CD4-positive, alpha-beta T cell (primary cell): Measurements from ENCODE around the gene TCIRG1. TPM values are rescaled to one million over a fixed set of nuclear protein-coding genes. Genes with fewer than 3 reads are reported as not detected.

Experiments
- ATAC-seq: fragments of 200-7000 bp; cut with Tn5 transposase; one replicate; pipeline ENCODE4 v1.10.0; 2022; ENCODE audit warnings: mild to moderate bottlenecking; ENCODE audit not compliant: poor library complexity
- CTCF ChIA-PET: fragments of 350-600 bp; sonication (Branson Sonifier 250); formaldehyde crosslinking; loops from one replicate; lab custom pipeline; 2021; ENCODE audit warnings: antibody characterized with exemption, inconsistent platforms; lab: Charles Lee
- POLR2A ChIA-PET: fragments of 350-600 bp; sonication (Branson Sonifier 250); formaldehyde crosslinking; loops from one replicate; lab custom pipeline; 2021; ENCODE audit warnings: antibody characterized with exemption, inconsistent platforms; lab: Charles Lee
- DNase-seq, 14 experiments: peaks; one replicate each; pipeline ENCODE4 v3.0.0-alpha.2; 2013 to 2020; ENCODE audit warnings: mixed read lengths in 2 of 14
- H3K27ac ChIP-seq, 2 donors: one replicate each; pipeline versions ENCODE4 v1.5.1 to v1.7.0; 2013; ENCODE audit warnings: low read length in 2 of 2, low read depth in 1 of 2, mild to moderate bottlenecking in 1 of 2
- H3K27me3 ChIP-seq, 2 experiments: 1 replicate in 1 of 2; 2 replicates in 1 of 2; pipeline versions ENCODE4 v1.6.1 to v1.7.0; 2013; ENCODE audit warnings: low read length in 2 of 2, control low read depth in 1 of 2, mild to moderate bottlenecking in 1 of 2, moderate library complexity in 1 of 2; ENCODE audit not compliant: insufficient read depth in 2 of 2, control insufficient read depth in 1 of 2
- H3K36me3 ChIP-seq: one replicate; pipeline ENCODE4 v1.6.1; 2013; ENCODE audit warnings: low read length, control low read depth; ENCODE audit not compliant: insufficient read depth
- H3K4me1 ChIP-seq: one replicate; pipeline ENCODE4 v1.6.1; 2013; ENCODE audit warnings: low read length, control low read depth; ENCODE audit not compliant: insufficient read depth
- H3K4me3 ChIP-seq: one replicate; pipeline ENCODE4 v1.5.1; 2013; ENCODE audit warnings: mild to moderate bottlenecking, low read length, moderate library complexity
- H3K9me3 ChIP-seq, 2 experiments: 1 replicate in 1 of 2; 2 replicates in 1 of 2; pipeline versions ENCODE4 v1.6.1 to v1.7.0; 2013; ENCODE audit warnings: low read length in 2 of 2, mild to moderate bottlenecking in 2 of 2, control low read depth in 1 of 2, moderate library complexity in 1 of 2; ENCODE audit not compliant: control insufficient read depth in 1 of 2, insufficient read depth in 1 of 2
- H3K27ac Mint-ChIP-seq: one replicate; pipeline ENCODE4 v1.8.0; 2020; ENCODE audit warnings: mixed read lengths
- H3K27me3 Mint-ChIP-seq: one replicate; pipeline ENCODE4 v1.8.0; 2021; ENCODE audit warnings: mixed read lengths
- H3K36me3 Mint-ChIP-seq: one replicate; pipeline ENCODE4 v1.8.0; 2021; ENCODE audit warnings: low read depth, mixed read lengths
- H3K4me1 Mint-ChIP-seq: one replicate; pipeline ENCODE4 v1.8.0; 2021; ENCODE audit warnings: low read depth, mixed read lengths
- H3K4me3 Mint-ChIP-seq: one replicate; pipeline ENCODE4 v1.8.0; 2020; ENCODE audit warnings: mild to moderate bottlenecking, mixed read lengths
- H3K9me3 Mint-ChIP-seq: one replicate; pipeline ENCODE4 v1.8.0; 2020; ENCODE audit warnings: mixed read lengths
- intact Hi-C, 2 experiments: fragments of 100-400 bp; cut with DNase I in 1 of 2; cut with micrococcal nuclease in 1 of 2; formaldehyde crosslinking; loops; one replicate each; pipeline versions ENCODE4 v1.15.1 to v1.9.0; 2023 to 2025; cut with DNase I, micrococcal nuclease
- total RNA-seq, 174 experiments: library from RNA in 2 of 174; stranded (reverse) in 2 of 174; gene quantifications; one replicate each; pipeline ENCODE4 v1.2.3 and lab custom pipeline; 2021 to 2026
- TF ChIP-seq, protein P1 (sequence below): fragments of 200-600 bp; IDR thresholded peaks from one replicate; pipeline ENCODE4 v1.8.0; 2022; ENCODE audit warnings: antibody characterized with exemption, mild to moderate bottlenecking

Gene TCIRG1
- total RNA-seq, 2 experiments from 2014 or later = 202 to 207 TPM

DNA sequence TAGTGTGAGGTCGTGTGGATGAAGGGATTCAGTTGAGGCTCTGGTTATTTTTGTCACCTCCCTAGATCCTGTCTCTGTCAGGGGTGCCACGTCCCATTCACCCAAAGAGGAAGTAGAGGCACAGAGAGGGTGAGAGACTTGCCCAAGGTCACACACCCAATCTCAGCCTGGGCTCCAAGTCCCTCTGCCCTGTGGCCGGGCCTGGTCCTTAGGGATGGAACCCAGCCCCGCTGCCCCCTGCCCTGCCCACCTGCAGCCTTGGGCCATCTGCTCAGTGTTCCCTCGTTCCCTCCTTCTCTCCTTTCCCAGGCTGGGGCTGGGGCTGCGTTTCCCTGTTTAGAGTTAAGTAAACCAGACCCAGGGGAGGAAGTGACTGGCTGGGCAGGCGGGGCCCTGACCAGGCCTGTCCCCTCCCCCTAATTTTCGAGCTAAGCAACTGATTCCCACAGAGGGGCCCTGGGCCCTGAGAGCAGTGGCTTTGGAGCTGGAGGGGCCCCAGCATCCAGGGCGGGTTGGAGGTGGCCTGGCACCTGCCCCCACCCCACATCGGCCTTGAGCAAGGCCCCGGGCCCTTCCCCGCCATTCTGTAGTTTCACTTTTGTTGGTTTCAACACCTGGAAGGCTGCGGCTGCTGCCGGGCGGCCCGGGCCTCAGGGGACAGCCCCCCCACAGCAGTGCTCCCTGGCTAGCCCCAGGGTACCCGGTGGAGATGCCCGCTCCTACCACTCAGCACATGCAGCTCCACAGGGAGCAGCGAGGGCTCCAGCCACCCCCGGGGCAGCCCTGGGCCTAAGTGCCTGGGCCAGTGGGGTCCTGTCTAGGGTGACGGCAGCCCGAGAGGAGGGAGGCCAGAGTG, 1.5 kb downstream of the TCIRG1 start:
- H3K36me3 Mint-ChIP-seq = peaks cover 9% of the 10 kb centered on the region
- H3K27me3 Mint-ChIP-seq = no peaks in the 10 kb centered on the region
- Histone ChIP-seq H3K36me3 (peaks cover 43% of the 10 kb centered on the region), H3K27ac (peak overlapping the region; percentile 77 to 82), H3K27me3 (no peaks in the 10 kb centered on the region), H3K4me1 (peaks cover 64% of the 10 kb centered on the region), H3K9me3 (no peaks in the 10 kb centered on the region), H3K4me3 (peak overlapping the region; percentile 96)
- peak overlapping the region; percentile 92 for H3K27ac Mint-ChIP-seq
- DNase-seq (peak in 11 of 14 experiments; percentile 17 to 70 (median 34)), ATAC-seq (peak; percentile 46)
- no peaks in the 10 kb centered on the region for H3K9me3 Mint-ChIP-seq
- intact Hi-C loops = no loop called here
- ChIA-PET CTCF (interaction anchor here (0.6 kb wide), 1 partner anchor 109 kb away, joined by 3 read pairs; no protein-coding TSS in a partner anchor), POLR2A (interaction anchor here (1.2 to 3.1 kb wide), 2 partner anchors 9 to 10 kb away, joined by 3 to 21 read pairs; partner anchors contain the start of gene NDUFS8)
- H3K4me1 Mint-ChIP-seq = peaks cover 27% of the 10 kb centered on the region
- peak overlapping the region; percentile 89 for H3K4me3 Mint-ChIP-seq
- TF ChIP-seq, protein P1, sequence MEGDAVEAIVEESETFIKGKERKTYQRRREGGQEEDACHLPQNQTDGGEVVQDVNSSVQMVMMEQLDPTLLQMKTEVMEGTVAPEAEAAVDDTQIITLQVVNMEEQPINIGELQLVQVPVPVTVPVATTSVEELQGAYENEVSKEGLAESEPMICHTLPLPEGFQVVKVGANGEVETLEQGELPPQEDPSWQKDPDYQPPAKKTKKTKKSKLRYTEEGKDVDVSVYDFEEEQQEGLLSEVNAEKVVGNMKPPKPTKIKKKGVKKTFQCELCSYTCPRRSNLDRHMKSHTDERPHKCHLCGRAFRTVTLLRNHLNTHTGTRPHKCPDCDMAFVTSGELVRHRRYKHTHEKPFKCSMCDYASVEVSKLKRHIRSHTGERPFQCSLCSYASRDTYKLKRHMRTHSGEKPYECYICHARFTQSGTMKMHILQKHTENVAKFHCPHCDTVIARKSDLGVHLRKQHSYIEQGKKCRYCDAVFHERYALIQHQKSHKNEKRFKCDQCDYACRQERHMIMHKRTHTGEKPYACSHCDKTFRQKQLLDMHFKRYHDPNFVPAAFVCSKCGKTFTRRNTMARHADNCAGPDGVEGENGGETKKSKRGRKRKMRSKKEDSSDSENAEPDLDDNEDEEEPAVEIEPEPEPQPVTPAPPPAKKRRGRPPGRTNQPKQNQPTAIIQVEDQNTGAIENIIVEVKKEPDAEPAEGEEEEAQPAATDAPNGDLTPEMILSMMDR = no peak

DNA sequence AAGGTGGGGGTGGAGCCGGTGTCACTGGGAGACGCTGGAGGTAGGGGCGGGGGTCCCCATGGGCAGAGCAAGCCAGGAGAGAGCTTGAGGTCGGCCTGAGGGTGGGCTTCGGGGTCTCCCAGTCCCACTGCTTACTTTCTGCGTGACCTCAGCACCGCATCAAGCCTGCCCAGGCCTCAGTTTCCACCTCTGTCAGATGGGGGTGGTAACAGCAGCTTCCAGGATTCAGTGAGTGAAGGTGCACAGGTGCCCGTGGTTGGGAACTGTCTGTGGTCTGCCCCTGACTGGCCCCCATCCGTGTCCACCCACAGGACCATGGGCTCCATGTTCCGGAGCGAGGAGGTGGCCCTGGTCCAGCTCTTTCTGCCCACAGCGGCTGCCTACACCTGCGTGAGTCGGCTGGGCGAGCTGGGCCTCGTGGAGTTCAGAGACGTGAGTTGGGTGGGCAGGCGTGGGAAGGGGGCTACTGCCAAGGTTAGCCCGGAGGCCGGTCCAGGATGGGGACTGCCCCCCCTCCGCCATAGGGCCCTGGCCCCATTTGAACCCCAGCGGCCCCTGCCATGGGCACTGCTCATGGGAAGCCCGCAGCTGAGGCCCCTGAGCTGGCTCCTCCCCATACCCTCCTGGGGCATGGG, 2.2 kb downstream of the TCIRG1 start:
- DNase-seq = peak in 1 of 14 experiments; percentile 35
- Histone ChIP-seq H3K4me1 (peaks cover 60% of the 10 kb centered on the region), H3K9me3 (no peaks in the 10 kb centered on the region), H3K27ac (peak overlapping the region; percentile 77 to 82), H3K36me3 (peaks cover 47% of the 10 kb centered on the region), H3K27me3 (no peaks in the 10 kb centered on the region), H3K4me3 (peak overlapping the region; percentile 96)
- no peaks in the 10 kb centered on the region for H3K9me3 Mint-ChIP-seq
- peak overlapping the region; percentile 89 for H3K4me3 Mint-ChIP-seq
- CTCF ChIA-PET = no interaction called here
- POLR2A ChIA-PET = interaction anchor here (1.1 to 3.1 kb wide), 2 partner anchors 10 to 1082 kb away, joined by 3 to 21 read pairs; partner anchors contain the start of gene NDUFS8
- intact Hi-C loops = no loop called here
- H3K36me3 Mint-ChIP-seq = peaks cover 16% of the 10 kb centered on the region
- TF ChIP-seq, protein P1 = no peak
- H3K27me3 Mint-ChIP-seq = no peaks in the 10 kb centered on the region
- ATAC-seq = no peak
- H3K27ac Mint-ChIP-seq = peak overlapping the region; percentile 92
- peaks cover 25% of the 10 kb centered on the region for H3K4me1 Mint-ChIP-seq

- peak overlapping the region; percentile 76 for H3K27ac Mint-ChIP-seq
- H3K4me3 Mint-ChIP-seq = peak overlapping the region; percentile 68
- ATAC-seq (no peak), DNase-seq (peak in 1 of 14 experiments; percentile 17)
- H3K27me3 Mint-ChIP-seq = no peaks in the 10 kb centered on the region
- peaks cover 23% of the 10 kb centered on the region for H3K4me1 Mint-ChIP-seq
- intact Hi-C loops = no loop called here
- no peaks in the 10 kb centered on the region for H3K27me3 ChIP-seq
- peak overlapping the region; percentile 77 to 82 for H3K27ac ChIP-seq
- H3K9me3 Mint-ChIP-seq = no peaks in the 10 kb centered on the region
- ChIA-PET POLR2A (interaction anchor here (1.1 to 3.1 kb wide), 3 partner anchors 8 to 1081 kb away, joined by 3 to 21 read pairs (median 5); partner anchors contain the start of gene NDUFS8), CTCF (no interaction called here)
- H3K9me3 ChIP-seq = no peaks in the 10 kb centered on the region
- peaks cover 50% of the 10 kb centered on the region for H3K36me3 ChIP-seq
- H3K4me3 ChIP-seq = no peak overlapping the region
- TF ChIP-seq, protein P1 = no peak
- H3K36me3 Mint-ChIP-seq = peaks cover 18% of the 10 kb centered on the region
- peaks cover 53% of the 10 kb centered on the region for H3K4me1 ChIP-seq
These were observed 2.9 kb downstream of the TCIRG1 start for GRCh38 chr11:68041617-68042218.
